Suppressor macrophage treated with lipopolysaccharide for 1 hour (primary cell): ENCODE results near the gene SLC9A3.
"Not testable (repeated sequence)": the region's sequence is repeated elsewhere in the genome, so short reads cannot be mapped to it uniquely, and the experiment has no call there.

ENCODE experiments used
- DNase-seq, 3 donors: peaks; one replicate each; pipeline ENCODE4 v3.0.0-alpha.2; 2020 to 2022

Gene SLC9A3

DNA sequence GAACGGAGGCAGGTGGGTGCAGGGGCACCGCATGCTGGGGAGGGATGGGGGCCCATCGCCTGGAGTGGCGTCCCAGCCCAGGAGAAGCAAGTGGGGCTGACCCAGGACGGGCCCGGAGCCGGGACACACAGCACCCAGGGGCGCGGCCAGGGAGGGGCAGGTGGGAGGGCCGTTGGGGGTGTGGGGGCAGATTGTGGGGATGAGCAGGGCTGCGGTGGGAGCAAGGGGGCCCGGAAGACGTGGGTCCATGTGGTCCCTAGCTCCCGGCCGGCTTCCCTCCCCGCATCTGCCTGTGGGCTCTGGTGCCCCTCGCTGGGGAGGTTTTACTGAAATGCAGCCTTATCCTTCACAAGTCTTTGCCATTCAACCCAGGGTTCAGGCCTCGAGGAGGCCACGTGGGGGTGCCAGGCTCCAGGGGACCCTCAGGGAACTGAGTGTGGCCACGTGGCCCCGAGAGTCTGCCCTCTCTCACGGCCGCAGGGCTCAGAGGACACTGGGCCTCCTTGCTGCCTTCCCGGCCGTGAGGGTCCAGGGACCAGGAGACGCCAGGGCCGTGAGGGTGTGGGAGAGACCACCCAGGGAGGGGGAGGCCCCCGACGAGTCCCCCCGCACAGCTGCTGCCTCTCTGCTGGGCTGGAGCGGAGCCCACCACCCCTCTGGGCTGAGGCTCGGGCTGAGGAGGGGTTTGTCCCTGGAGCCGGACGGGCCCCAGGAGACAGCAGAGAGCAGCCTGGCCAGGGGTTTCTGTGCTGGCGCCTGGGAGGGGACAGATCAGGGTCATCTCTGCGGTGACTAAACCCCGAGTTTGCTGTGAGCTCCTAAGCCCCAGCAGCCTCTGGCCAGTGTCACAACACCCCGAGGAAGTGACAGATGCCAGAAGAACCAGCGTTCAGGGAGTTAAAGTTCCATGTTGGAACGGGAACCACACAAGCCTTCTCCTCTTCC is 35.2 kb downstream of the SLC9A3 start:
- no peak for DNase-seq

DNA sequence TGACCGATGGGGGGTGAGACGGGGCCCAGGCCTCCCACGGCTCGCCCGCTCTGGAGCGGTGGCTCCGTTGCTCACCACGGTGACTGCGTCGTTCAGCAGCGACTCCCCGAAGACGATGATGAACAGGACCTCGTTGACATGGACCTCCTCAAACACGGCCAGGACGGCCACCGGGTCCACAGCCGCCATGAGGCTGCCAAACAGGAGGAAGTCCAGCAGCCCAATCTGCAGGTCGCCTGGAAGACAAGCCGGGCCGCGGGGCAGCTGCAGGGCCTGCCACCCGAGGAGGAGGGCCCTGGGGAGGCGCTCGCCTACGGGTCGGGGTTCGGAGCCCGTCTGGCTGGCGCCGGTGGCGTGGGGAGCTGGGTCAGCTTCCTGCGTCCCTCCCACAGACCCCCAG is 36.0 kb downstream of the SLC9A3 start:
- no peak for DNase-seq

- not testable (repeated sequence) for DNase-seq
These were observed 37.7 kb downstream of the SLC9A3 start for GRCh38 chr5:486597-486996.

DNA sequence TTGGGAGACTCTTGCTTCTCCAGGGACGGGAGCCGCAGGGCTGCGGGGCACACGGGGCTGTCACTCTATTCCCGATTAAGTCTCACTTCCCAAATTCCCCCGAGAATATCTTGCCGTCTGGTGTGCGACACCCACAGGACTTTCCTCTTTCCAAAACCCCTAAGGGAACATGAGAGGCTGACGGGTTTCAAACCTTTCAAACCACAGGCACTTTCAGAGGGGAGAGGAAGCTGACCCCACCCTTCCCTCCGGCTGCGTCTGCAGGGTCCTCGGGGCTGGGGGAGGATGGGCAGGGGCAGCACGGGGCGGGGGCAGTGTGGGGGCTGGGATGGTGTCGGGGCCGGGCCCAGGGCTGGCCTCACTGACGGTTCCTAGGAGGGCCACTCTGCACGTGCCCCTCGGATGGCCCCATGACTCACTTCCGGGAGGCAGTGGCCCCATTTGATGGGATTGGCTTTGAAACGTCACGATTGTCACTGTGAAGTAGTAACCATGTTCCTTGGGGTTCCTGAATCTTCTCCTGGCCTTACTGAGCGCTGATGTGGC is 38.2 kb downstream of the SLC9A3 start:
- DNase-seq = peak; percentile 58 to 67 (median 60)

- no peak for DNase-seq
These were observed 38.9 kb downstream of the SLC9A3 start for GRCh38 chr5:485113-485945.

- no peak for DNase-seq
These were observed 39.7 kb downstream of the SLC9A3 start for GRCh38 chr5:484556-484955.

GRCh38 chr5:483434-484140 is 40.7 kb downstream of the SLC9A3 start:
- peak; percentile 41 to 63 (median 46) for DNase-seq

DNA sequence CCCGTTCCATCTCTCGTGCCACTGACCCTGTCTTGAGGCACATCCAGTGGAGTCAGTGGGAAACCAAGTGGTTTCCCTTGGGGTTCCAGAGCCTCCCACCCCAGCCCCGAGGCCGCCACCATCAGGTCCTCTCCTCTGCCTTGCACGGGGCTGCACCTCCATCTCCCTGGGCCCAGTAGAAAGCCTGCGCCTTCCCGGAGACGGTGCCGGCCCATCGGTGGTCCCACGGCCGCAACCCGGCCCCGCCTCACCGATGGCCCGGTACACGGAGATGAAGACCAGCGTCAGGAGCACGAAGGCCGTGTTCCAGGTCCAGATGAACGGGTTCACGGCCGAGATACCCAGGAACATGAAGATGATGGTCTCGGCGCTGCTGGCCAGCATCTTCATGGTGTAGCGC is 41.2 kb downstream of the SLC9A3 start:
- DNase-seq = no peak

GRCh38 chr5:482506-482905 is 41.7 kb downstream of the SLC9A3 start:
- DNase-seq = no peak

DNA sequence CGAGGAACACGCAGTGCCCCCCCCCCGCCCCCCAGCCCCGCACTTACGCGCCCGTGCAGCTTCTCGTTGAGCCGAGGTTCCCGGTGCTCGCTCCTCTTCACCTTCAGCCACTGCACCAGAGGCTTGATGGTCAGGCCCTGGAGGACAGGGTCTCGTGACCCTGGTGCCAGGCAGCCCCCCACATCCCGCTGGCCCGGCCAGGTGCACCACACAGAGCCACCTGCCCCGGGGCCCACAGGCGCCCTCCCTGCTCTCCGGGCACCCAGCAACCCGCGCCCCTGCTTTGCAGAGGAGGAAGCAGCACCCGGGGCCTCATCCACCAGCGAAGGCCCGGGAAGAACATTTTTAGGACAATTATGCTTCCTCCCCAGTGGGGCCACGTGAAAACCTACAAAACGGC is 42.2 kb downstream of the SLC9A3 start:
- DNase-seq = no peak

- DNase-seq = no peak
These were observed 42.9 kb downstream of the SLC9A3 start for GRCh38 chr5:481347-481746.

- DNase-seq = no peak
These were observed 44.5 kb downstream of the SLC9A3 start for GRCh38 chr5:479566-480319.

- no peak for DNase-seq
These were observed 45.2 kb downstream of the SLC9A3 start for GRCh38 chr5:478982-479535.

- no peak for DNase-seq
These were observed 45.8 kb downstream of the SLC9A3 start for GRCh38 chr5:478369-478981.

- no peak for DNase-seq
These were observed 46.4 kb downstream of the SLC9A3 start for GRCh38 chr5:477871-478270.

- no peak for DNase-seq
These were observed 47.0 kb downstream of the SLC9A3 start for GRCh38 chr5:477247-477646.

DNA sequence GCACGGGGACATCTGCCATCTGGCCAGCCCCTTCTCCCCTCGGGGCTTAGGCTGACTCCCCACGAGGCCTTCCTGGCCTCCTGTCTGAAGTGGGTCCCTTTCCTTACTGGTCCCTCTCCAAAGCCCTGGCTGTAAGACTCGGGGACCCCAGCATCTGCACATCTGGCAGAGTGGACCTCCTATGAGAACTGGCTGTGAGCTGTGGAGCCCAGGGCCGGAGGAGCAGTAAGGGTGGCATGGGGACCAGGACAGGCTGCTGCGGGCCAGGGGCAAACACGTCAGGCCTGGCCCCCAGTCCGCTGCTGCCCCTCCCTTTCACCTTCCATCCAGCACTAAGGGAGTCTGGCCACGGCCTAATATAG is 47.5 kb downstream of the SLC9A3 start:
- DNase-seq = no peak

DNA sequence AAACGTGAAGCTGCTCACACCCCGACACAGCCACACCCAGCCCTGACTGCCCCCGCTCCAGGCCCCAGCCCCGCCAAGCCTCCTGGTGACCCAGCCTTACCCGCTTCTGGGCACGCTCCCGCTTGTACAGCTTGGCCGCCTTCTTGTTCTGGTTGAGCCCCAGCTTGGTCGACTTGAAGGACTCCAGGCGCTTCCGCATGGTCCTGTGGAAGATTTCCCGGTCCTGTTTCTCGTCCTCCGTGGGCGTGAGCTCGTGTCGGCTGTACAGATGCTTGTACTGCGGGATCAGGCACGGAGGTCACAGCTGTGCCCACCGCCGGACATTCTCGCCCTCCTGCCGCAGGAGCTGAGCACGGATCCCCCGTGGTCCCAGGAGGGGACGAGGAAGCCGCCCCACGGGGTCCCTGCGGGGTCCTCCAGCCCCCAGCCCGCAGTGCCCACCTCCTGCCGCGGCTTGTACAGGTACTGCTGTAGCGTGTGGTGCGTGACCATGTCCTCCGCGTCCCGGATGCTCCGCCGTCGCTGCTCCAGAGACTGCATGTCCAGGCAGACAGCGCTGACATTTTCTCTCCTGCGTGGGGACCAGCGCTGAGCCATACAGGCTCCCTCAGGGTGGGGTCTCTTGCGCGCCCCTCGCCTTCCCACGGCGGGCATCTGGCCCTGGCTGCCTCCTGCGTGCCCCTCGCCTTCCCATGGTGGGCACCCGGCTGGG is 48.0 kb downstream of the SLC9A3 start:
- no peak for DNase-seq

DNA sequence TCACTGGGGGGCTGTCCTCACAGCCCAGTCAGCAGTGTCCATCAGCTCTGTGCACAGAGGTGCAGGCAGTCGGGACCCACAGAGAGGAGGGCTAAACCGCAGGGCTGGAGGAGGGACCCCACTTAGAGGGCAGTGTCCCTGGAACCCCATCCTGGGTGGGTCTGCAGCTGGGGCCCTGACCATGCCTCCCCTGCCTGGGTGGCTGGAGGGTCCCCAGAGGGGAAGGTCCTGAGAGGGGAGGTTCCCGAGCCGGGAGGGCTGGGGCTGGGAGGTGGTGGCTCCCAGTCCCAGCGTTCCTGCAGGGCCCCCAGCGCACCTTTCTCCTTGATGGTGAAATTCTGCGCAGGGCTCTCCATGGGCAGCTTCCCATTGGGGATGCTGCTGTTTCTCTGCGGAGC is 48.5 kb downstream of the SLC9A3 start:
- DNase-seq = no peak

DNA sequence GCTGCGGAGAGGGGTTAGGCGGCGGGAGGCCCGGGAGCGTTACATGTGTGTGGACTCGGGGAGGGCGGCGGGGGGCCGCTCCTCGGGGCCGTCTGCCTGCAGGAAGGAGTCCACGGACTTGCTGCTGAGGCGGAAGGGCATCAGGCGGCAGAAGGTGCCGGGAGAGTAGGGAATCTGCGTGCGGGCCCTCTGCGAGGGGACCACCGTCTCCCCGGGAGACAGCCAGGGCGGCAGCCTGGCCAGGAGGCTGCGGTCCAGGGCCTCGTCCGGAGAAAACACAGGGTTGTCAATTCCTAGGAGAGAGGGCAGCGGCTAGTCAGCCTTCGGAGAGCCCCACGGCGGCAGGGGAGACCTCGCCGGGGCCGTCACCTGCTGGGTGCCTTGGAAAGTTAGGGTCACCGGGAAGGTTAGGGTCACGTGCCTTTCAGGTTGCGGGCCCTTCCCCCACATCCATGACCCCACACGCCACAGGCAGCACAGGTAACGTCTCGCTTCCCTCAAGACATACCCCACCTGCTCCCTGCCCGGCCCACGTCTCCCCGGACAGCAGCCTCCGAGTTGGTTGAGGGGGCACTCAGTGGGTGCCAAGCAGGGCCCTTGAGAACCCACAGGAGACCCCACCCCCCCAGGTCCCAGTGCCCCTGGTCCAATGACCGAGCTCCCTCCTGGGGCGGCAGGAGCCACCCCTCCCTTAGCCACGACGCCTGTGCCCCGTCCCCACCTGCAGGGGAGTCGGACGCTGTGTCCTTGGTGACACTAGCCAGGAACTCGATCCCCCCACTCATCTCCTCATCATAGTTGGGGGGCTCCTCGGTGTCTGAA is 49.2 kb downstream of the SLC9A3 start:
- peak in 2 of 3 donors; percentile 13 to 24 for DNase-seq
